Thymus (tissue), 11 donors: ENCODE data around the gene ECHDC3. TPM values are rescaled to one million over a fixed set of nuclear protein-coding genes. Genes with fewer than 3 reads are reported as not detected.

Source experiments
- DNase-seq, 9 donors: peaks; one replicate each; pipeline ENCODE4 v3.0.0-alpha.2; 2013; ENCODE audit warnings: low spot score in 9 of 9, low read depth in 6 of 9, missing footprints in 1 of 9
- H3K27ac ChIP-seq, 2 donors: one replicate each; pipeline ENCODE4 v1.5.1; 2013; ENCODE audit warnings: control low read depth in 1 of 2, low read depth in 1 of 2, low read length in 1 of 2, mild to moderate bottlenecking in 1 of 2, moderate library complexity in 1 of 2
- H3K27me3 ChIP-seq, 2 donors: one replicate each; pipeline ENCODE4 v1.5.1; 2013; ENCODE audit warnings: low read length in 1 of 2; ENCODE audit not compliant: control insufficient read depth in 2 of 2, insufficient read depth in 1 of 2
- H3K36me3 ChIP-seq, 2 donors: one replicate each; pipeline ENCODE4 v1.5.1; 2013; ENCODE audit warnings: low read length in 1 of 2, mild to moderate bottlenecking in 1 of 2, moderate library complexity in 1 of 2; ENCODE audit not compliant: control insufficient read depth in 2 of 2, insufficient read depth in 2 of 2
- H3K4me1 ChIP-seq, 2 donors: one replicate each; pipeline ENCODE4 v1.5.1; 2013; ENCODE audit warnings: low read length in 2 of 2; ENCODE audit not compliant: control insufficient read depth in 2 of 2, insufficient read depth in 2 of 2
- H3K4me3 ChIP-seq, 2 donors: one replicate each; pipeline ENCODE4 v1.5.1; 2013; ENCODE audit warnings: low read length in 2 of 2, control low read depth in 1 of 2, mild to moderate bottlenecking in 1 of 2
- H3K9me3 ChIP-seq, 2 donors: one replicate each; pipeline ENCODE4 v1.5.1; 2013; ENCODE audit warnings: low read length in 1 of 2, mild to moderate bottlenecking in 1 of 2; ENCODE audit not compliant: control insufficient read depth in 2 of 2, insufficient read depth in 1 of 2
- WGBS: extraction: QIAGEN DNeasy Blood & Tissue Kit; methylation state at CpG from one replicate; pipeline ENCODE4 v1.1.7; 2013; 5-methylcytosine and 5-hydroxymethylcytosine counted together
- polyA plus RNA-seq: library from polyadenylated mRNA; stranded (reverse); fragments of 200-250 nt; gene quantifications from one replicate; pipeline ENCODE4 v1.2.3, GENCODE V29; 2013
- total RNA-seq: library from RNA; stranded (reverse); fragments of 120-200 nt; gene quantifications from one replicate; pipeline ENCODE4 v1.2.4, GENCODE V29; 2013
- donor health status: healthy.

The ECHDC3 gene
- total and polyA plus RNA-seq, 2 donors = 3.0 to 13.2 TPM

GRCh38 chr10:11761431-11761830 is 19.2 kb downstream of the ECHDC3 start:
- WGBS = 98% methylated on average over 6 of the region's 6 CpGs
- no peak for DNase-seq
- H3K36me3 ChIP-seq = no peaks in the 10 kb centered on the region
- H3K4me3 ChIP-seq = no peak overlapping the region
- H3K9me3 ChIP-seq = peaks cover 0 to 2% of the 10 kb centered on the region in 2 donors
- peaks cover 0 to 16% of the 10 kb centered on the region in 2 donors for H3K4me1 ChIP-seq
- no peak overlapping the region for H3K27ac ChIP-seq
- no peaks in the 10 kb centered on the region for H3K27me3 ChIP-seq

GRCh38 chr10:11762706-11763500 is 20.7 kb downstream of the ECHDC3 start:
- Histone ChIP-seq H3K27ac (no peak overlapping the region), H3K4me3 (no peak overlapping the region), H3K27me3 (no peaks in the 10 kb centered on the region), H3K9me3 (peaks cover 0 to 2% of the 10 kb centered on the region in 2 donors), H3K4me1 (peaks cover 0 to 10% of the 10 kb centered on the region in 2 donors), H3K36me3 (no peaks in the 10 kb centered on the region)
- no peak for DNase-seq
- 98% methylated on average over 32 of the region's 32 CpGs for WGBS

DNA sequence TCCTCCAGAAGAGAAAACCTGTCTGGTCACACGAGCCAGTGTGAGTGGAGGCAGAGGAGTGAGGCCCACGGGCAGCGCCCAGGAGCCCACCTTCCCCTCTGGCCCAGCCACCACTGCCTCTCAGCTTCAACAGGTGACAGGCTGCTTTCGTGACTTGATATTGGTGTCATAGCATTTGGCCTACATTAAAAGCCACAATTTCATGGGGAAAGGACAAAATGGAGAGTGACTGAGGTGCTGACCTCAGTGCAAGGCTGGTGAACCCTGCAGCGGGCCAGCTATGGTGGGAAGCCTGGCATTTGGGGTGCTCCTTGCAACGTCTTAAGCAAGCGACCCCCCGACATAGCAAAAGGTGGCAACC is 21.3 kb downstream of the ECHDC3 start:
- 85% methylated on average over 8 of the region's 8 CpGs for WGBS
- Histone ChIP-seq H3K4me1 (peaks cover 0 to 7% of the 10 kb centered on the region in 2 donors), H3K9me3 (peaks cover 0 to 2% of the 10 kb centered on the region in 2 donors), H3K36me3 (no peaks in the 10 kb centered on the region), H3K27ac (no peak overlapping the region), H3K4me3 (no peak overlapping the region), H3K27me3 (no peaks in the 10 kb centered on the region)
- no peak for DNase-seq

GRCh38 chr10:11765141-11765540 is 23.0 kb downstream of the ECHDC3 start:
- Histone ChIP-seq H3K27ac (no peak overlapping the region), H3K9me3 (peaks cover 0 to 2% of the 10 kb centered on the region in 2 donors), H3K36me3 (no peaks in the 10 kb centered on the region), H3K27me3 (no peaks in the 10 kb centered on the region), H3K4me1 (no peaks in the 10 kb centered on the region), H3K4me3 (no peak overlapping the region)
- 96% methylated on average over 6 of the region's 6 CpGs for WGBS
- no peak for DNase-seq

DNA sequence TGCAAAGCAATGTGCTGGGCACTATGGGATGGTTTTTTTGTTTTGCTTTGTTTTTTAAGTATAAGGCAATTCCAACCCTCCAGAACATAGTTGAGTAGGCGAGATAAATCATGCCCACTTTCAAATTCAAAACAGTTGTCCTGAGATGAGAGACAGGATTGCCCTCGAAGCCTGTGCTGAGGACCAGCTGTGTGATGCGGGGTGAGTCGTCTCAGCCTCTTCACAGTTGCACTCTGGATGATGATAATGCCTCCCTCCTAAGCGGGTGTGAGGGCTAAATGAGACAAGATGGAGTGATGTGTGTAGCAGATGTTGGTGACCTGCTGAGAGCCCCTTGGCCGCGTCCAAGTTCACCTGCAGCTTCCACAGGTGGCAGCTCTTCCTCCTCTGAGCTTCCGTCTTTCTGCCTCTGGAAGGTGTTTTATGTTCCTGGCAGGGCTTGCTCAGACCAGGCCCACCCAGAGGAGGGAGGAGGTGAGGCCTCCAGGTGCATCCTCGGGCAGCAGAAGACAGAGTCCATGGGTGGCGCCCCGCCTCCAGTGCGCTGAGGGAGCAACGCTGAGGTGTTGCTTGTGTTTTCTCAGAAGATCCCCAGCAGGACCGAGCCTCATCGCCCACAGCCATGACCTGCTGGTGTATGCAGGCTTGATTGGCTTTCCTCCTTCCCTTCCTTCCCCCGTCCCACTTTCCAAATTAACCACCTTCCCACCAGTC is 30.6 kb downstream of the ECHDC3 start:
- no peaks in the 10 kb centered on the region for H3K36me3 ChIP-seq
- H3K27me3 ChIP-seq = no peaks in the 10 kb centered on the region
- no peak overlapping the region for H3K27ac ChIP-seq
- H3K4me1 ChIP-seq = no peaks in the 10 kb centered on the region
- no peak overlapping the region for H3K4me3 ChIP-seq
- 92% methylated on average over 16 of the region's 16 CpGs for WGBS
- no peak for DNase-seq
- H3K9me3 ChIP-seq = no peaks in the 10 kb centered on the region

- no peak overlapping the region for H3K4me3 ChIP-seq
- no peaks in the 10 kb centered on the region for H3K27me3 ChIP-seq
- H3K9me3 ChIP-seq = no peaks in the 10 kb centered on the region
- H3K4me1 ChIP-seq = no peaks in the 10 kb centered on the region
- no peaks in the 10 kb centered on the region for H3K36me3 ChIP-seq
- WGBS = 96% methylated on average over 14 of the region's 14 CpGs
- DNase-seq = no peak
- H3K27ac ChIP-seq = no peak overlapping the region
Observed at GRCh38 chr10:11773761-11774441, 31.7 kb downstream of the ECHDC3 start.

DNA sequence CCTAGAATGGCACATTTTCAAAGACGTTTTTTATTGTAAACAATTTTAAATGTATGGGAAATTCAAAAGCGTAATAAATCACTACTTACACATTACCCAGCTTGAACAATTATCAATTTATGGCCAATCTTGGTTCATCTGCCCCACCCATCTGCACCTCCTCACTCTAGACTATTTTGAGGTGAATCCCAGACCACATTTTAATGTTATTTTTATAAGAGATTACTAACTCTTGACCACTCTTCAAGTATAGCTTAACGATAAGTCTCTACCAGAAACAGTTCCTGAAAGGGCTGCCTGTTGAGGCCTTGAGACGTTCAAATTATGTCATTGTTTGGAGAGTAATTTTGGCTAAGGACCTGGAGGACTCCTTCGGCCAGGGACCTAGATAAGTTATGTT is 33.2 kb downstream of the ECHDC3 start:
- DNase-seq = no peak
- Histone ChIP-seq H3K4me3 (no peak overlapping the region), H3K36me3 (no peaks in the 10 kb centered on the region), H3K27ac (no peak overlapping the region), H3K27me3 (no peaks in the 10 kb centered on the region), H3K9me3 (no peaks in the 10 kb centered on the region), H3K4me1 (no peaks in the 10 kb centered on the region)
- WGBS = 76% methylated on average over 5 of the region's 5 CpGs

DNA sequence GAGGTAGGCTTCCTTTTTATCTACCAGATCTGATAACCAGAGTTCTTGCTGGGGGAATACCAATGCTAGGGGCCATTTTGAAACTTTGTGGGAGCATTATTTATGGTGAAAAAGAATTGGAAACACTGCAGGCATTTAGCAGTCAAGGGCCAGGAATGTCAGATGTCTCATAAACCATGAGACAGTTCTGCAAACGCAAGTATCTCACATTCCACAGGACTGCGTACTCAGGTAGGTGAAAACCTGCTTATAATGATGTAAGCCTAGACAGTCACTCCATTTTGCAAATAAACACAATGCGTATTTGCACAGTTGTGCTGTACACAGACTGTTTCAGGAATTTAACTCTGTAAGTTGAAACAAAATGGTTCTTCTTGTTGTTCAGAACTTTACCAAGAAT is 33.9 kb downstream of the ECHDC3 start:
- H3K27ac ChIP-seq = no peak overlapping the region
- DNase-seq = no peak
- H3K4me3 ChIP-seq = no peak overlapping the region
- H3K9me3 ChIP-seq = no peaks in the 10 kb centered on the region
- H3K4me1 ChIP-seq = no peaks in the 10 kb centered on the region
- no peaks in the 10 kb centered on the region for H3K27me3 ChIP-seq
- 97% methylated on average over 3 of the region's 3 CpGs for WGBS
- H3K36me3 ChIP-seq = no peaks in the 10 kb centered on the region

- no peak overlapping the region for H3K27ac ChIP-seq
- H3K4me3 ChIP-seq = no peak overlapping the region
- DNase-seq = no peak
- H3K27me3 ChIP-seq = no peaks in the 10 kb centered on the region
- 92% methylated on average over 6 of the region's 6 CpGs for WGBS
- no peaks in the 10 kb centered on the region for H3K36me3 ChIP-seq
- no peaks in the 10 kb centered on the region for H3K4me1 ChIP-seq
- no peaks in the 10 kb centered on the region for H3K9me3 ChIP-seq
Observed at GRCh38 chr10:11781114-11781513, 38.9 kb downstream of the ECHDC3 start.
